KMS-11 (cell line): ENCODE data around the gene UGT3A1.

Source experiments
- H2AFZ ChIP-seq: fragments of 200-600 bp; sonication (generic); 2 replicates; pipeline ENCODE4 v1.6.1; 2016; ENCODE audit warnings: antibody characterized with exemption, mixed run types, low read depth
- H3K27ac ChIP-seq: fragments of 200-600 bp; sonication (generic); 2 replicates; pipeline ENCODE4 v1.6.1; 2016; ENCODE audit warnings: mild to moderate bottlenecking, mixed run types
- H3K27me3 ChIP-seq: fragments of 200-600 bp; sonication (generic); 2 replicates; pipeline ENCODE4 v1.6.1; 2017; ENCODE audit warnings: mild to moderate bottlenecking, low read depth, mixed run types, moderate library complexity; ENCODE audit not compliant: insufficient read depth
- H3K36me3 ChIP-seq: fragments of 200-600 bp; sonication (generic); 2 replicates; pipeline ENCODE4 v1.6.1; 2017; ENCODE audit warnings: mild to moderate bottlenecking, mixed run types; ENCODE audit not compliant: insufficient read depth
- H3K4me1 ChIP-seq: fragments of 200-600 bp; sonication (generic); 2 replicates; pipeline ENCODE4 v1.6.1; 2016; ENCODE audit warnings: mild to moderate bottlenecking, low read depth, mixed run types; ENCODE audit not compliant: poor library complexity, severe bottlenecking
- H3K4me2 ChIP-seq: fragments of 200-600 bp; sonication (generic); 2 replicates; pipeline ENCODE4 v1.7.0; 2016; ENCODE audit warnings: mild to moderate bottlenecking, mixed run types
- H3K4me3 ChIP-seq: fragments of 200-600 bp; sonication (generic); IDR thresholded peaks from 2 replicates; pipeline ENCODE4 v1.6.1; 2017; ENCODE audit warnings: low read depth, low read length, mixed read lengths; ENCODE audit not compliant: insufficient read depth
- H3K79me2 ChIP-seq: fragments of 200-600 bp; sonication (generic); 2 replicates; pipeline ENCODE4 v1.6.1; 2016; ENCODE audit warnings: low read depth, mixed run types; ENCODE audit not compliant: insufficient read depth
- H3K9ac ChIP-seq: fragments of 200-600 bp; sonication (generic); 2 replicates; pipeline ENCODE4 v1.6.1; 2016; ENCODE audit warnings: mild to moderate bottlenecking, mixed run types
- H4K20me1 ChIP-seq: fragments of 200-600 bp; sonication (generic); 2 replicates; pipeline ENCODE4 v1.6.1; 2016; ENCODE audit warnings: mild to moderate bottlenecking, mixed run types; ENCODE audit not compliant: insufficient read depth
- CTCF ChIP-seq: fragments of 200-600 bp; sonication (generic); conservative IDR thresholded peaks from 2 replicates; pipeline ENCODE4 v1.6.1; 2017; ENCODE audit warnings: low read depth, mild to moderate bottlenecking, antibody characterized with exemption, low read length, moderate library complexity, mixed read lengths

Gene UGT3A1

GRCh38 chr5:36017004-36017403 lies 25.8 kb upstream of the UGT3A1 start:
- Histone ChIP-seq H3K27me3 (no peaks in the 10 kb centered on the region), H3K4me3 (no peak overlapping the region), H3K27ac (no peak overlapping the region), H3K79me2 (no peaks in the 10 kb centered on the region), H3K4me2 (no peak overlapping the region), H3K4me1 (no peaks in the 10 kb centered on the region), H3K9ac (no peak overlapping the region), H3K36me3 (no peaks in the 10 kb centered on the region), H4K20me1 (no peaks in the 10 kb centered on the region), H2AFZ (no peak overlapping the region)
- TF ChIP-seq CTCF: no peak

GRCh38 chr5:36013182-36013581 lies 22.0 kb upstream of the UGT3A1 start:
- no peak overlapping the region for H3K4me3 ChIP-seq
- H2AFZ ChIP-seq: no peak overlapping the region
- no peaks in the 10 kb centered on the region for H3K4me1 ChIP-seq
- no peaks in the 10 kb centered on the region for H3K27me3 ChIP-seq
- no peaks in the 10 kb centered on the region for H3K79me2 ChIP-seq
- no peak overlapping the region for H3K4me2 ChIP-seq
- H4K20me1 ChIP-seq: no peaks in the 10 kb centered on the region
- no peaks in the 10 kb centered on the region for H3K36me3 ChIP-seq
- no peak overlapping the region for H3K9ac ChIP-seq
- TF ChIP-seq CTCF: no peak
- no peak overlapping the region for H3K27ac ChIP-seq

- Histone ChIP-seq H3K4me3 (no peak overlapping the region), H3K4me1 (no peaks in the 10 kb centered on the region), H3K9ac (no peak overlapping the region), H3K27me3 (no peaks in the 10 kb centered on the region), H3K4me2 (no peak overlapping the region), H3K36me3 (no peaks in the 10 kb centered on the region), H4K20me1 (no peaks in the 10 kb centered on the region), H3K27ac (no peak overlapping the region), H3K79me2 (no peaks in the 10 kb centered on the region), H2AFZ (no peak overlapping the region)
- no peak for TF ChIP-seq CTCF
Observed at GRCh38 chr5:36009698-36010097, 18.5 kb upstream of the UGT3A1 start.

GRCh38 chr5:36007366-36007765 lies 16.2 kb upstream of the UGT3A1 start:
- H3K79me2 ChIP-seq: no peaks in the 10 kb centered on the region
- no peaks in the 10 kb centered on the region for H3K4me1 ChIP-seq
- H3K27ac ChIP-seq: no peak overlapping the region
- H3K4me3 ChIP-seq: no peak overlapping the region
- no peaks in the 10 kb centered on the region for H4K20me1 ChIP-seq
- no peak overlapping the region for H3K9ac ChIP-seq
- H3K36me3 ChIP-seq: no peaks in the 10 kb centered on the region
- no peaks in the 10 kb centered on the region for H3K27me3 ChIP-seq
- H3K4me2 ChIP-seq: no peak overlapping the region
- no peak overlapping the region for H2AFZ ChIP-seq
- TF ChIP-seq CTCF: no peak

- H3K27ac ChIP-seq: no peak overlapping the region
- no peak for TF ChIP-seq CTCF
- no peaks in the 10 kb centered on the region for H3K36me3 ChIP-seq
Observed at GRCh38 chr5:36006163-36006562, 15.0 kb upstream of the UGT3A1 start.

More at GRCh38 chr5:36006163-36006562, 15.0 kb upstream of the UGT3A1 start:
- H3K4me1 ChIP-seq: no peaks in the 10 kb centered on the region
- H3K4me2 ChIP-seq: no peak overlapping the region
- H2AFZ ChIP-seq: no peak overlapping the region
- H3K4me3 ChIP-seq: no peak overlapping the region
- H3K79me2 ChIP-seq: no peaks in the 10 kb centered on the region
- no peaks in the 10 kb centered on the region for H4K20me1 ChIP-seq
- H3K27me3 ChIP-seq: no peaks in the 10 kb centered on the region
- no peak overlapping the region for H3K9ac ChIP-seq
